Measurements from ENCODE around the gene WFS1.

Gene WFS1

GRCh38 chr4:6228158-6229067 is 41.2 kb upstream of the WFS1 start:
- no peak for TF ChIP-seq TAF1 (IDR thresholded peaks at IDR 0.05; ENCODE audit: low read depth, low read length)
- TF ChIP-seq SPI1 (IDR thresholded peaks at IDR 0.05; ENCODE audit: low read depth, low read length) = no peak
- FAIRE-seq = no peak
- DNase-seq (ENCODE audit: insufficient read length, low spot score) = no peak

- DNase-seq (ENCODE audit: insufficient read length, low spot score) (no peak), FAIRE-seq (no peak)
- TF ChIP-seq POLR2AphosphoS5 (IDR thresholded peaks at IDR 0.05; ENCODE audit: low read depth, low read length) = no peak
- no peak for TF ChIP-seq SPI1 (IDR thresholded peaks at IDR 0.05; ENCODE audit: low read depth, low read length)
- TF ChIP-seq POU2F2 (IDR thresholded peaks at IDR 0.05; ENCODE audit: low read depth, low read length) = no peak
- no peak for TF ChIP-seq PAX5 (IDR thresholded peaks at IDR 0.05; ENCODE audit: insufficient read depth, low read length, severe bottlenecking)
- TF ChIP-seq POLR2A (IDR thresholded peaks at IDR 0.05; ENCODE audit: low read depth, low read length) = no peak
- no peak for TF ChIP-seq TAF1 (IDR thresholded peaks at IDR 0.05; ENCODE audit: low read depth, low read length)
Observed at GRCh38 chr4:6229095-6229494, 40.6 kb upstream of the WFS1 start.

GRCh38 chr4:6229671-6230501 is 39.8 kb upstream of the WFS1 start:
- FAIRE-seq = no peak
- no peak for TF ChIP-seq PAX5 (IDR thresholded peaks at IDR 0.05; ENCODE audit: insufficient read depth, low read length, severe bottlenecking)
- TF ChIP-seq POU2F2 (IDR thresholded peaks at IDR 0.05; ENCODE audit: low read depth, low read length) = no peak
- TF ChIP-seq POLR2AphosphoS5 (IDR thresholded peaks at IDR 0.05; ENCODE audit: low read depth, low read length) = no peak
- TF ChIP-seq SPI1 (IDR thresholded peaks at IDR 0.05; ENCODE audit: low read depth, low read length) = no peak
- no peak for TF ChIP-seq POLR2A (IDR thresholded peaks at IDR 0.05; ENCODE audit: low read depth, low read length)
- no peak for TF ChIP-seq TAF1 (IDR thresholded peaks at IDR 0.05; ENCODE audit: low read depth, low read length)
- no peak for DNase-seq (ENCODE audit: insufficient read length, low spot score)

GRCh38 chr4:6230502-6230785 is 39.2 kb upstream of the WFS1 start:
- FAIRE-seq (no peak), DNase-seq (ENCODE audit: insufficient read length, low spot score) (no peak)
- TF ChIP-seq POLR2AphosphoS5 (IDR thresholded peaks at IDR 0.05; ENCODE audit: low read depth, low read length) = no peak
- TF ChIP-seq SPI1 (IDR thresholded peaks at IDR 0.05; ENCODE audit: low read depth, low read length) = no peak
- TF ChIP-seq PAX5 (IDR thresholded peaks at IDR 0.05; ENCODE audit: insufficient read depth, low read length, severe bottlenecking) = no peak
- no peak for TF ChIP-seq TAF1 (IDR thresholded peaks at IDR 0.05; ENCODE audit: low read depth, low read length)
- no peak for TF ChIP-seq POLR2A (IDR thresholded peaks at IDR 0.05; ENCODE audit: low read depth, low read length)
- TF ChIP-seq POU2F2 (IDR thresholded peaks at IDR 0.05; ENCODE audit: low read depth, low read length) = no peak

GRCh38 chr4:6230827-6231662 is 38.6 kb upstream of the WFS1 start:
- TF ChIP-seq POLR2A (IDR thresholded peaks at IDR 0.05; ENCODE audit: low read depth, low read length) (no peak), POLR2AphosphoS5 (IDR thresholded peaks at IDR 0.05; ENCODE audit: low read depth, low read length) (no peak), POU2F2 (IDR thresholded peaks at IDR 0.05; ENCODE audit: low read depth, low read length) (no peak), TAF1 (IDR thresholded peaks at IDR 0.05; ENCODE audit: low read depth, low read length) (no peak), PAX5 (IDR thresholded peaks at IDR 0.05; ENCODE audit: insufficient read depth, low read length, severe bottlenecking) (no peak), SPI1 (IDR thresholded peaks at IDR 0.05; ENCODE audit: low read depth, low read length) (no peak)
- FAIRE-seq (no peak), DNase-seq (ENCODE audit: insufficient read length, low spot score) (no peak)

- FAIRE-seq (no peak), DNase-seq (ENCODE audit: insufficient read length, low spot score) (no peak)
- no peak for TF ChIP-seq SPI1 (IDR thresholded peaks at IDR 0.05; ENCODE audit: low read depth, low read length)
Observed at GRCh38 chr4:6231663-6232165, 37.9 kb upstream of the WFS1 start.

GRCh38 chr4:6232836-6233785 is 36.5 kb upstream of the WFS1 start:
- TF ChIP-seq SPI1 (IDR thresholded peaks at IDR 0.05; ENCODE audit: low read depth, low read length) = no peak
- no peak for TF ChIP-seq TAF1 (IDR thresholded peaks at IDR 0.05; ENCODE audit: low read depth, low read length)
- no peak for TF ChIP-seq POU2F2 (IDR thresholded peaks at IDR 0.05; ENCODE audit: low read depth, low read length)
- TF ChIP-seq POLR2A (IDR thresholded peaks at IDR 0.05; ENCODE audit: low read depth, low read length) = no peak
- TF ChIP-seq PAX5 (IDR thresholded peaks at IDR 0.05; ENCODE audit: insufficient read depth, low read length, severe bottlenecking) = no peak
- no peak for TF ChIP-seq POLR2AphosphoS5 (IDR thresholded peaks at IDR 0.05; ENCODE audit: low read depth, low read length)
- DNase-seq (ENCODE audit: insufficient read length, low spot score) = no peak
- no peak for FAIRE-seq

- no peak for DNase-seq (ENCODE audit: insufficient read length, low spot score)
- FAIRE-seq = no peak
- TF ChIP-seq POLR2AphosphoS5 (IDR thresholded peaks at IDR 0.05; ENCODE audit: low read depth, low read length) = no peak
- TF ChIP-seq POLR2A (IDR thresholded peaks at IDR 0.05; ENCODE audit: low read depth, low read length) = no peak
- no peak for TF ChIP-seq TAF1 (IDR thresholded peaks at IDR 0.05; ENCODE audit: low read depth, low read length)
- TF ChIP-seq POU2F2 (IDR thresholded peaks at IDR 0.05; ENCODE audit: low read depth, low read length) = no peak
- TF ChIP-seq PAX5 (IDR thresholded peaks at IDR 0.05; ENCODE audit: insufficient read depth, low read length, severe bottlenecking) = no peak
- TF ChIP-seq SPI1 (IDR thresholded peaks at IDR 0.05; ENCODE audit: low read depth, low read length) = no peak
Observed at GRCh38 chr4:6233929-6234328, 35.7 kb upstream of the WFS1 start.
